ENCODE data around the gene SRI.
"Not testable (repeated sequence)": the region's sequence is repeated elsewhere in the genome, so short reads cannot be mapped to it uniquely, and the experiment has no call there.

Gene SRI

GRCh38 chr7:88219781-88220747 lies at the start of gene SRI:
TSS of gene SRI (minus strand) at chr7:88220038. CDS start at chr7:88220026, 12 bp downstream.
- peak; percentile 63 to 66 for DNase-seq (ENCODE audit: low read depth in 2 of 2)

GRCh38 chr7:88269586-88269985 lies 49.7 kb upstream of the SRI start:
- DNase-seq (ENCODE audit: low read depth in 2 of 2) = no peak

GRCh38 chr7:88268858-88269257 lies 49.0 kb upstream of the SRI start:
- DNase-seq (ENCODE audit: low read depth in 2 of 2) = no peak

- DNase-seq (ENCODE audit: low read depth in 2 of 2) = no peak
These were observed 48.2 kb upstream of the SRI start for GRCh38 chr7:88268051-88268450.

GRCh38 chr7:88267421-88267820 lies 47.6 kb upstream of the SRI start:
- no peak for DNase-seq (ENCODE audit: low read depth in 2 of 2)

GRCh38 chr7:88264987-88265386 lies 45.1 kb upstream of the SRI start:
- DNase-seq (ENCODE audit: low read depth in 2 of 2) = not testable (repeated sequence)

GRCh38 chr7:88262562-88262961 lies 42.7 kb upstream of the SRI start:
- no peak for DNase-seq (ENCODE audit: low read depth in 2 of 2)

GRCh38 chr7:88260719-88261118 lies 40.9 kb upstream of the SRI start:
- DNase-seq (ENCODE audit: low read depth in 2 of 2) = no peak

GRCh38 chr7:88259656-88260380 lies 40.0 kb upstream of the SRI start:
- DNase-seq (ENCODE audit: low read depth in 2 of 2) = no peak

- not testable (repeated sequence) for DNase-seq (ENCODE audit: low read depth in 2 of 2)
These were observed 38.5 kb upstream of the SRI start for GRCh38 chr7:88258296-88258695.

- no peak for DNase-seq (ENCODE audit: low read depth in 2 of 2)
These were observed 37.1 kb upstream of the SRI start for GRCh38 chr7:88256906-88257305.

- no peak for DNase-seq (ENCODE audit: low read depth in 2 of 2)
These were observed 35.0 kb upstream of the SRI start for GRCh38 chr7:88254721-88255424.

GRCh38 chr7:88253640-88254039 lies 33.8 kb upstream of the SRI start:
- no peak for DNase-seq (ENCODE audit: low read depth in 2 of 2)

GRCh38 chr7:88244258-88244657 lies 24.4 kb upstream of the SRI start:
- no peak for DNase-seq (ENCODE audit: low read depth in 2 of 2)

- no peak for DNase-seq (ENCODE audit: low read depth in 2 of 2)
These were observed 23.6 kb upstream of the SRI start for GRCh38 chr7:88243345-88243909.

GRCh38 chr7:88239852-88240251 lies 20.0 kb upstream of the SRI start:
- no peak for DNase-seq (ENCODE audit: low read depth in 2 of 2)

- no peak for DNase-seq (ENCODE audit: low read depth in 2 of 2)
These were observed 14.0 kb upstream of the SRI start for GRCh38 chr7:88233828-88234227.

GRCh38 chr7:88230646-88231045 lies 10.8 kb upstream of the SRI start:
- DNase-seq (ENCODE audit: low read depth in 2 of 2) = no peak

GRCh38 chr7:88229302-88229995 lies 9.6 kb upstream of the SRI start:
- DNase-seq (ENCODE audit: low read depth in 2 of 2) = no peak

GRCh38 chr7:88226886-88227516 lies 7.2 kb upstream of the SRI start:
- DNase-seq (ENCODE audit: low read depth in 2 of 2) = peak in 1 of 2 experiments; percentile 35

- DNase-seq (ENCODE audit: low read depth in 2 of 2) = no peak
These were observed 6.4 kb upstream of the SRI start for GRCh38 chr7:88226201-88226600.
